Measurements from ENCODE around the gene PEPD. TPM values are rescaled to one million over a fixed set of nuclear protein-coding genes. Genes with fewer than 3 reads are reported as not detected.

Gene PEPD
- total RNA-seq, 1 experiment from 2014 or later, result 74.5 TPM

GRCh38 chr19:33408116-33408515 lies 113.5 kb downstream of the PEPD start:
- no peak for DNase-seq (ENCODE audit: low read depth)

- no peak for DNase-seq (ENCODE audit: low read depth)
Measured at GRCh38 chr19:33407716-33408115, 113.9 kb downstream of the PEPD start.

GRCh38 chr19:33407140-33407551 lies 114.4 kb downstream of the PEPD start:
- DNase-seq (ENCODE audit: low read depth), result no peak

GRCh38 chr19:33406521-33407139 lies 115.0 kb downstream of the PEPD start:
- peak; percentile 28 for DNase-seq (ENCODE audit: low read depth)

- no peak for DNase-seq (ENCODE audit: low read depth)
Measured at GRCh38 chr19:33405553-33406461, 115.8 kb downstream of the PEPD start.

GRCh38 chr19:33405254-33405552 lies 116.4 kb downstream of the PEPD start:
- DNase-seq (ENCODE audit: low read depth), result no peak

GRCh38 chr19:33404506-33405253 lies 116.9 kb downstream of the PEPD start:
- no peak for DNase-seq (ENCODE audit: low read depth)

GRCh38 chr19:33403973-33404304 lies 117.7 kb downstream of the PEPD start:
- DNase-seq (ENCODE audit: low read depth), result no peak

GRCh38 chr19:33403221-33403972 lies 118.2 kb downstream of the PEPD start:
- DNase-seq (ENCODE audit: low read depth), result no peak

GRCh38 chr19:33402421-33403220 lies 119.0 kb downstream of the PEPD start:
- DNase-seq (ENCODE audit: low read depth), result no peak

GRCh38 chr19:33401683-33402420 lies 119.7 kb downstream of the PEPD start:
- DNase-seq (ENCODE audit: low read depth), result no peak

GRCh38 chr19:33400856-33401682 lies 120.5 kb downstream of the PEPD start:
- DNase-seq (ENCODE audit: low read depth), result no peak

- no peak for DNase-seq (ENCODE audit: low read depth)
Measured at GRCh38 chr19:33399745-33400681, 121.6 kb downstream of the PEPD start.

- no peak for DNase-seq (ENCODE audit: low read depth)
Measured at GRCh38 chr19:33399081-33399744, 122.4 kb downstream of the PEPD start.

- DNase-seq (ENCODE audit: low read depth), result no peak
Measured at GRCh38 chr19:33398361-33399060, 123.1 kb downstream of the PEPD start.

- DNase-seq (ENCODE audit: low read depth), result no peak
Measured at GRCh38 chr19:33397536-33398360, 123.8 kb downstream of the PEPD start.
